ENCODE results near the gene CAPN12.

- TF ChIP-seq CTCF (conservative IDR thresholded peaks at IDR 0.05; ENCODE audit: low read length) (no peak), EZH2phosphoT487 (IDR thresholded peaks at IDR 0.05; ENCODE audit: borderline replicate concordance, low read depth, low read length) (no peak)
These were observed 4.0 kb downstream of the CAPN12 start for GRCh38 chr19:38740257-38740592.
